Brain microvascular endothelial cell (primary cell): ENCODE data around the gene ATP6V0A1.
"Not testable (repeated sequence)": the region's sequence is repeated elsewhere in the genome, so short reads cannot be mapped to it uniquely, and the experiment has no call there.

Source experiments
- DNase-seq: peaks from one replicate; pipeline ENCODE4 v3.0.0-alpha.2; 2020
- H3K27ac ChIP-seq: fragments of 250-450 bp; sonication (Bioruptor Pico); 2 replicates; pipeline ENCODE4 v1.5.1; 2020; ENCODE audit warnings: mild to moderate bottlenecking, moderate library complexity
- H3K27me3 ChIP-seq: fragments of 250-450 bp; sonication (Bioruptor Pico); replicated peaks from 2 replicates; pipeline ENCODE4 v1.5.1; 2020; ENCODE audit warnings: mild to moderate bottlenecking
- H3K36me3 ChIP-seq: fragments of 250-450 bp; sonication (Bioruptor Pico); replicated peaks from 2 replicates; pipeline ENCODE4 v1.5.1; 2020; ENCODE audit warnings: mild to moderate bottlenecking
- H3K4me3 ChIP-seq: 2 replicates; pipeline ENCODE4 v1.5.1; 2011; ENCODE audit warnings: low read depth, mild to moderate bottlenecking, control low read depth, low read length, moderate library complexity
- in situ Hi-C: cut with HindIII; loops from 2 replicates; pipeline ENCODE4 v1.10.0; 2017; ENCODE audit warnings: low sequenced_read_pairs, low pct_ligation_motif_present
- TF ChIP-seq, protein P1 (sequence below): IDR thresholded peaks from 2 replicates; pipeline ENCODE4 v1.5.1; 2011; ENCODE audit warnings: low read depth, mild to moderate bottlenecking, moderate library complexity, low read length, control low read depth, inconsistent platforms; ENCODE audit errors: missing control alignments

ATP6V0A1 gene

DNA sequence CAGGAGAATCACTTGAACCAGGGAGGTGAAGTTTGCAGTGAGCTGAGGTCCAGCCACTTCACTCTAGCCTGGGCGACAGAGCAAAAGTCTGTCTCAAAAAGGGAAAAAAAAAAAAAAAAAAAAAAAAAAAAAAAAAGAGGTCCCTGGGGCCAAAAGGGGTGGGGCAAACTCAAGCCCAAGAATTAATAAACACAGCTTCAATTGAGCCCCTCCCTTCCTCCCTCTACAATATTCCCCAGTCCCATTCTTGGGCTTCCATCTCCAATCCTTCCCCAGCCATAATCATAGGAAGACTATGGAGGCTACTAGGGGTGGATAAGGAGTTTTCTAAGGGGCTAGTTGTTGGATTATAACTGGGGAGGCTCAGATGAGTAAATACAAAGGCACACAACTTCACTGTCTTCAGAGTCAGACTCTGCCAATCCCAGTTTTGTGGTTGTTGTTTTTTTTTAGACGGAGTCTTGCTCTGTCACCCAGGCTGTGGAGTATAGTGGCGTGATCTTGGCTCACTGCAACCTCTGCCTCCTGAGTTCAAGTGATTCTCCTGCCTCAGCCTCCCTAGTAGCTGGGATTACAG lies 45.1 kb upstream of the ATP6V0A1 start:
- Histone ChIP-seq H3K27me3 (no peaks in the 10 kb centered on the region), H3K27ac (no peak overlapping the region), H3K4me3 (no peak overlapping the region), H3K36me3 (peaks cover 17% of the 10 kb centered on the region)
- TF ChIP-seq, protein P1, sequence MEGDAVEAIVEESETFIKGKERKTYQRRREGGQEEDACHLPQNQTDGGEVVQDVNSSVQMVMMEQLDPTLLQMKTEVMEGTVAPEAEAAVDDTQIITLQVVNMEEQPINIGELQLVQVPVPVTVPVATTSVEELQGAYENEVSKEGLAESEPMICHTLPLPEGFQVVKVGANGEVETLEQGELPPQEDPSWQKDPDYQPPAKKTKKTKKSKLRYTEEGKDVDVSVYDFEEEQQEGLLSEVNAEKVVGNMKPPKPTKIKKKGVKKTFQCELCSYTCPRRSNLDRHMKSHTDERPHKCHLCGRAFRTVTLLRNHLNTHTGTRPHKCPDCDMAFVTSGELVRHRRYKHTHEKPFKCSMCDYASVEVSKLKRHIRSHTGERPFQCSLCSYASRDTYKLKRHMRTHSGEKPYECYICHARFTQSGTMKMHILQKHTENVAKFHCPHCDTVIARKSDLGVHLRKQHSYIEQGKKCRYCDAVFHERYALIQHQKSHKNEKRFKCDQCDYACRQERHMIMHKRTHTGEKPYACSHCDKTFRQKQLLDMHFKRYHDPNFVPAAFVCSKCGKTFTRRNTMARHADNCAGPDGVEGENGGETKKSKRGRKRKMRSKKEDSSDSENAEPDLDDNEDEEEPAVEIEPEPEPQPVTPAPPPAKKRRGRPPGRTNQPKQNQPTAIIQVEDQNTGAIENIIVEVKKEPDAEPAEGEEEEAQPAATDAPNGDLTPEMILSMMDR = no peak
- DNase-seq = no peak
- in situ Hi-C loops = no loop called here

GRCh38 chr17:42414704-42415409 lies 43.8 kb upstream of the ATP6V0A1 start:
- Histone ChIP-seq H3K27me3 (no peaks in the 10 kb centered on the region), H3K36me3 (peaks cover 12% of the 10 kb centered on the region), H3K27ac (no peak overlapping the region), H3K4me3 (no peak overlapping the region)
- in situ Hi-C loops = no loop called here
- TF ChIP-seq, protein P1 = no peak
- no peak for DNase-seq

- H3K27me3 ChIP-seq, H3K36me3 ChIP-seq, DNase-seq, H3K4me3 ChIP-seq, H3K27ac ChIP-seq, in situ Hi-C loops: not testable (repeated sequence)
These were observed 40.7 kb upstream of the ATP6V0A1 start for GRCh38 chr17:42417981-42418380.

- Histone ChIP-seq H3K27ac (peak overlapping the region; percentile 87), H3K27me3 (no peaks in the 10 kb centered on the region), H3K4me3 (peak overlapping the region; percentile 97), H3K36me3 (peaks cover 3% of the 10 kb centered on the region)
- no peak for DNase-seq
- in situ Hi-C loops = no loop called here
- TF ChIP-seq, protein P1 = no peak
These were observed 37.6 kb upstream of the ATP6V0A1 start for GRCh38 chr17:42421136-42421506.

DNA sequence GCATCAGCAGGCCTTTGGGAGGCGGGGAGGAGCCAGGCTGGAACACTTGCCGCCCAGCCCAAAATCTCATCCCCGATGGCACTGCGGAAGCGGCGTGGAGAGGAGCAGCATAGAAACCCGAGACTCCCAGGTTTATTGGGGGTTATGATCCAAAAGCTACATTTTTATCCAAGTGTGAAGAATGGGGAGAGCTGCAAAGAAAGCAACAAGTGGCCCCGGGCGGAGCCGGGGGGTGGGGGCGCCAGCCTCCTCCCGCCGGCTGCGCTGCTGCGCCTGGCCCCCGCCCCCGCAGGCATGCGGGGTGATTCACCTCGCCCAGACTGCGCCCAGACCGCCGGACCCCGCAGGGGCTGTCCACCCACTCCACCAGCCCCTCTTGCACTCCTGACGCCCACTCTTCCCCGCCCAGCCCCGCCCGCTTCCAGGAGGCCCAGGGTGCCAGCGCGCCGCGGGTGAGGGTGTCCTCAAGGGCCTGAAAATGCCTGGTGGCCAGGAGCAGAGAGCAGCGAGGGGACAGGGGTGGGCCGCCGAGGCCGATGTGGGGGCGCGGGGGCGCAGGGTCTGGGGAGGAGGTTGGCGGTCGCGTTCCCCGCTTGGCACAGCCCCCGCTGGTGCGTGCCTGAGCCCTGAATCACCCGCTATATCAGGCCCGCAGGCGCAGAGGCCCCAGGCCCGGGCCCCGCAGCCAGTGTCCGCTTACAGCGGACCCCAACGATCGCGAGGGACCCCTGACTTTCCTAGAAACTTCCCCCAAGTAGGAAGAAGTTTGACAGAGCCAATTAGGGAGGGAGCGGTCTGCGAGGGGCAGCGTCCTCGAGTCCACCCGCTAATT lies 37.0 kb upstream of the ATP6V0A1 start:
- no peaks in the 10 kb centered on the region for H3K27me3 ChIP-seq
- peak overlapping the region; percentile 87 for H3K27ac ChIP-seq
- TF ChIP-seq, protein P1 = no peak
- H3K4me3 ChIP-seq = peak overlapping the region; percentile 97
- peak; percentile 53 for DNase-seq
- in situ Hi-C loops = no loop called here
- peaks cover 3% of the 10 kb centered on the region for H3K36me3 ChIP-seq

GRCh38 chr17:42422412-42422957 lies 36.2 kb upstream of the ATP6V0A1 start:
- in situ Hi-C loops = no loop called here
- TF ChIP-seq, protein P1 = no peak
- peak overlapping the region; percentile 97 for H3K4me3 ChIP-seq
- H3K27me3 ChIP-seq = no peaks in the 10 kb centered on the region
- H3K27ac ChIP-seq = peak overlapping the region; percentile 87
- H3K36me3 ChIP-seq = peaks cover 3% of the 10 kb centered on the region
- DNase-seq = no peak
